GM23338 (cell line): ENCODE measurements around the gene TCEA2.

Source experiments
- CREB1 ChIP-seq: fragments of 250-450 bp; sonication (Bioruptor Pico); IDR thresholded peaks from 2 replicates; pipeline ENCODE4 v1.5.0; 2020; ENCODE audit warnings: low read depth, mild to moderate bottlenecking, moderate library complexity
- EZH2 ChIP-seq: fragments of 200-600 bp; sonication (generic); IDR thresholded peaks from one replicate; pipeline ENCODE4 v1.8.0; 2017; ENCODE audit warnings: antibody characterized with exemption, mild to moderate bottlenecking, low read depth; ENCODE audit not compliant: unreplicated experiment
- EZH2phosphoT487 ChIP-seq: fragments of 200-600 bp; sonication (generic); IDR thresholded peaks from one replicate; pipeline ENCODE4 v1.8.1; 2018; ENCODE audit warnings: antibody characterized with exemption; ENCODE audit not compliant: unreplicated experiment
- JUNB ChIP-seq: IDR thresholded peaks from one replicate; pipeline ENCODE4 v1.6.1; 2016; ENCODE audit warnings: antibody characterized with exemption; ENCODE audit not compliant: unreplicated experiment
- NANOG ChIP-seq: IDR thresholded peaks from 2 replicates; pipeline ENCODE4 v1.6.1; 2016; ENCODE audit warnings: antibody characterized with exemption, borderline replicate concordance
- POLR2AphosphoS5 ChIP-seq: IDR thresholded peaks from 2 replicates; pipeline ENCODE4 v1.6.1; 2016; ENCODE audit warnings: antibody characterized with exemption, low read depth
- TF ChIP-seq, protein P1 (sequence below), 2 experiments: fragments of 200-600 bp in 1 of 2; sonication (generic) in 1 of 2; conservative IDR thresholded peaks; 2 replicates each; pipeline versions ENCODE4 v1.5.1 to v1.6.1; 2016 to 2017; ENCODE audit warnings: antibody characterized with exemption in 2 of 2, low read depth in 2 of 2, mild to moderate bottlenecking in 2 of 2, moderate library complexity in 1 of 2
- TF ChIP-seq, protein P2 (sequence below): IDR thresholded peaks from one replicate; pipeline ENCODE4 v1.6.1; 2018; ENCODE audit warnings: antibody characterized with exemption; ENCODE audit not compliant: unreplicated experiment

DNA sequence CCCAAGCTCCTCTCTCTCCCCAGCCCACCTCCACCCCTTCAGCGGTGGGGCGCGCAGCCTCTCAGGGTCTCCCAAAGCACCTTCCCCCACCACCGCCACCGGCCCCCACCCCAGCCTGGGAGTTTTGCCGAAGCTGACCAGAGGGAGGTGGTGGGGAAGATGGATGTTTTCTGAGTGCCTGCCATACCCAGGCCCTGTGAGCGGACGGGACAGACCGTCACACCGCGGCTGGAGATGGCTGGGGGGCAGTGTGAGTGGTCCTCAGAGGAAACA, 21.3 kb upstream of the TCEA2 start:
- TF ChIP-seq, protein P1, sequence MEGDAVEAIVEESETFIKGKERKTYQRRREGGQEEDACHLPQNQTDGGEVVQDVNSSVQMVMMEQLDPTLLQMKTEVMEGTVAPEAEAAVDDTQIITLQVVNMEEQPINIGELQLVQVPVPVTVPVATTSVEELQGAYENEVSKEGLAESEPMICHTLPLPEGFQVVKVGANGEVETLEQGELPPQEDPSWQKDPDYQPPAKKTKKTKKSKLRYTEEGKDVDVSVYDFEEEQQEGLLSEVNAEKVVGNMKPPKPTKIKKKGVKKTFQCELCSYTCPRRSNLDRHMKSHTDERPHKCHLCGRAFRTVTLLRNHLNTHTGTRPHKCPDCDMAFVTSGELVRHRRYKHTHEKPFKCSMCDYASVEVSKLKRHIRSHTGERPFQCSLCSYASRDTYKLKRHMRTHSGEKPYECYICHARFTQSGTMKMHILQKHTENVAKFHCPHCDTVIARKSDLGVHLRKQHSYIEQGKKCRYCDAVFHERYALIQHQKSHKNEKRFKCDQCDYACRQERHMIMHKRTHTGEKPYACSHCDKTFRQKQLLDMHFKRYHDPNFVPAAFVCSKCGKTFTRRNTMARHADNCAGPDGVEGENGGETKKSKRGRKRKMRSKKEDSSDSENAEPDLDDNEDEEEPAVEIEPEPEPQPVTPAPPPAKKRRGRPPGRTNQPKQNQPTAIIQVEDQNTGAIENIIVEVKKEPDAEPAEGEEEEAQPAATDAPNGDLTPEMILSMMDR (conservative IDR thresholded peaks at IDR 0.05; ENCODE audit: low read depth in 2 of 2) = no peak
- TF ChIP-seq CREB1 (no peak), JUNB (no peak), EZH2phosphoT487 (no peak), EZH2 (no peak), POLR2AphosphoS5 (no peak), NANOG (no peak)
- TF ChIP-seq, protein P2, sequence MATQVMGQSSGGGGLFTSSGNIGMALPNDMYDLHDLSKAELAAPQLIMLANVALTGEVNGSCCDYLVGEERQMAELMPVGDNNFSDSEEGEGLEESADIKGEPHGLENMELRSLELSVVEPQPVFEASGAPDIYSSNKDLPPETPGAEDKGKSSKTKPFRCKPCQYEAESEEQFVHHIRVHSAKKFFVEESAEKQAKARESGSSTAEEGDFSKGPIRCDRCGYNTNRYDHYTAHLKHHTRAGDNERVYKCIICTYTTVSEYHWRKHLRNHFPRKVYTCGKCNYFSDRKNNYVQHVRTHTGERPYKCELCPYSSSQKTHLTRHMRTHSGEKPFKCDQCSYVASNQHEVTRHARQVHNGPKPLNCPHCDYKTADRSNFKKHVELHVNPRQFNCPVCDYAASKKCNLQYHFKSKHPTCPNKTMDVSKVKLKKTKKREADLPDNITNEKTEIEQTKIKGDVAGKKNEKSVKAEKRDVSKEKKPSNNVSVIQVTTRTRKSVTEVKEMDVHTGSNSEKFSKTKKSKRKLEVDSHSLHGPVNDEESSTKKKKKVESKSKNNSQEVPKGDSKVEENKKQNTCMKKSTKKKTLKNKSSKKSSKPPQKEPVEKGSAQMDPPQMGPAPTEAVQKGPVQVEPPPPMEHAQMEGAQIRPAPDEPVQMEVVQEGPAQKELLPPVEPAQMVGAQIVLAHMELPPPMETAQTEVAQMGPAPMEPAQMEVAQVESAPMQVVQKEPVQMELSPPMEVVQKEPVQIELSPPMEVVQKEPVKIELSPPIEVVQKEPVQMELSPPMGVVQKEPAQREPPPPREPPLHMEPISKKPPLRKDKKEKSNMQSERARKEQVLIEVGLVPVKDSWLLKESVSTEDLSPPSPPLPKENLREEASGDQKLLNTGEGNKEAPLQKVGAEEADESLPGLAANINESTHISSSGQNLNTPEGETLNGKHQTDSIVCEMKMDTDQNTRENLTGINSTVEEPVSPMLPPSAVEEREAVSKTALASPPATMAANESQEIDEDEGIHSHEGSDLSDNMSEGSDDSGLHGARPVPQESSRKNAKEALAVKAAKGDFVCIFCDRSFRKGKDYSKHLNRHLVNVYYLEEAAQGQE = no peak
